WTC11 (cell line): ENCODE results near the gene SHISAL1. TPM values are rescaled to one million over a fixed set of nuclear protein-coding genes. Genes with fewer than 3 reads are reported as not detected.

ENCODE experiments used
- ATAC-seq: fragments of 200-7000 bp; cut with Tn5 transposase; 2 replicates; pipeline ENCODE4 v1.10.0; 2021; ENCODE audit warnings: mild to moderate bottlenecking, moderate library complexity
- CTCF ChIA-PET: fragments of 300-600 bp; sonication (Branson Sonifier 250); formaldehyde crosslinking; loops from one replicate; lab custom pipeline; 2021; ENCODE audit warnings: antibody characterized with exemption; lab: Charles Lee
- POLR2A ChIA-PET: fragments of 350-600 bp; sonication (Branson Sonifier 250); formaldehyde crosslinking; loops from one replicate; lab custom pipeline; 2021; ENCODE audit warnings: antibody characterized with exemption; lab: Charles Lee
- DNase-seq: peaks from one replicate; pipeline ENCODE4 v3.0.0; 2021; ENCODE audit warnings: low spot score
- H3K27ac Mint-ChIP-seq: 2 replicates; pipeline ENCODE4 v1.8.0; 2021; ENCODE audit warnings: mixed read lengths
- H3K27me3 Mint-ChIP-seq: 2 replicates; pipeline ENCODE4 v1.8.0; 2021; ENCODE audit warnings: low read depth, mild to moderate bottlenecking, moderate library complexity, mixed read lengths
- H3K36me3 Mint-ChIP-seq: 2 replicates; pipeline ENCODE4 v1.8.0; 2021; ENCODE audit warnings: mixed read lengths
- H3K4me1 Mint-ChIP-seq: 2 replicates; pipeline ENCODE4 v1.8.0; 2022; ENCODE audit warnings: mixed read lengths
- H3K4me3 Mint-ChIP-seq: 2 replicates; pipeline ENCODE4 v1.8.0; 2021; ENCODE audit warnings: mild to moderate bottlenecking, moderate library complexity, mixed read lengths
- H3K9me3 Mint-ChIP-seq: 2 replicates; pipeline ENCODE4 v1.8.0; 2021; ENCODE audit warnings: mixed read lengths
- ATF1 ChIP-seq: sonication (generic); formaldehyde crosslinking; IDR thresholded peaks from 2 replicates; pipeline ENCODE4 v1.8.1; 2023; ENCODE audit warnings: mild to moderate bottlenecking, moderate library complexity, missing genetic modification reagents
- CREM ChIP-seq: sonication (generic); formaldehyde crosslinking; IDR thresholded peaks from 2 replicates; pipeline ENCODE4 v1.8.1; 2022; ENCODE audit warnings: mild to moderate bottlenecking, missing genetic modification reagents, moderate library complexity
- ETV6 ChIP-seq: sonication (generic); formaldehyde crosslinking; IDR thresholded peaks from 2 replicates; pipeline ENCODE4 v1.8.1; 2022; ENCODE audit warnings: mild to moderate bottlenecking, missing genetic modification reagents
- FOXJ3 ChIP-seq: sonication (generic); formaldehyde crosslinking; IDR thresholded peaks from 2 replicates; pipeline ENCODE4 v1.9.0; 2021; ENCODE audit warnings: missing genetic modification reagents, mild to moderate bottlenecking, borderline replicate concordance
- GRHL2 ChIP-seq: fragments of 250-450 bp; sonication (Bioruptor Pico); IDR thresholded peaks from 2 replicates; pipeline ENCODE4 v1.8.0; 2022; ENCODE audit warnings: mild to moderate bottlenecking, moderate library complexity; ENCODE audit not compliant: insufficient replicate concordance, severe bottlenecking
- IRF2 ChIP-seq: sonication (generic); formaldehyde crosslinking; IDR thresholded peaks from 2 replicates; pipeline ENCODE4 v1.8.0; 2022; ENCODE audit warnings: low read depth, missing genetic modification reagents, borderline replicate concordance
- JAZF1 ChIP-seq: fragments of 250-450 bp; sonication (Bioruptor Pico); IDR thresholded peaks from 2 replicates; pipeline ENCODE4 v1.9.0; 2021; ENCODE audit warnings: moderate library complexity, mild to moderate bottlenecking, inconsistent platforms
- OVOL2 ChIP-seq: fragments of 250-450 bp; sonication (Bioruptor Pico); IDR thresholded peaks from 2 replicates; pipeline ENCODE4 v1.9.0; 2021; ENCODE audit warnings: mild to moderate bottlenecking, borderline replicate concordance
- PRRX2 ChIP-seq: fragments of 250-450 bp; sonication (Bioruptor Pico); IDR thresholded peaks from 2 replicates; pipeline ENCODE4 v1.8.0; 2021; ENCODE audit warnings: mild to moderate bottlenecking
- TEAD4 ChIP-seq: sonication (generic); formaldehyde crosslinking; IDR thresholded peaks from 2 replicates; pipeline ENCODE4 v1.8.0; 2022; ENCODE audit warnings: mild to moderate bottlenecking, missing genetic modification reagents
- TP53 ChIP-seq: sonication (generic); formaldehyde crosslinking; IDR thresholded peaks from 2 replicates; pipeline ENCODE4 v1.8.1; 2023; ENCODE audit warnings: mild to moderate bottlenecking, missing genetic modification reagents
- ZNF138 ChIP-seq: sonication (generic); formaldehyde crosslinking; conservative IDR thresholded peaks from 2 replicates; pipeline ENCODE4 v1.8.1; 2022; ENCODE audit warnings: mild to moderate bottlenecking, moderate library complexity, missing genetic modification reagents
- ZNF219 ChIP-seq: sonication (generic); formaldehyde crosslinking; IDR thresholded peaks from 2 replicates; pipeline ENCODE4 v1.8.0; 2023; ENCODE audit warnings: missing genetic modification reagents, mild to moderate bottlenecking, borderline replicate concordance
- ZNF232 ChIP-seq: sonication (generic); formaldehyde crosslinking; IDR thresholded peaks from 2 replicates; pipeline ENCODE4 v1.8.0; 2022; ENCODE audit warnings: mild to moderate bottlenecking, missing genetic modification reagents
- ZNF671 ChIP-seq: fragments of 250-450 bp; sonication (Bioruptor Pico); IDR thresholded peaks from 2 replicates; pipeline ENCODE4 v1.8.0; 2021; ENCODE audit warnings: mild to moderate bottlenecking
- total RNA-seq: library from RNA; stranded (reverse); gene quantifications from 3 replicates; pipeline ENCODE4 v1.2.3, GENCODE V29; 2021
- TF ChIP-seq, protein P1 (sequence below): sonication (generic); formaldehyde crosslinking; IDR thresholded peaks from 2 replicates; pipeline ENCODE4 v1.8.0; 2023; ENCODE audit warnings: missing genetic modification reagents
- TF ChIP-seq, protein P2 (sequence below): sonication (generic); formaldehyde crosslinking; IDR thresholded peaks from 2 replicates; pipeline ENCODE4 v1.8.1; 2022; ENCODE audit warnings: mild to moderate bottlenecking, missing genetic modification reagents, moderate library complexity, borderline replicate concordance
- TF ChIP-seq, protein P3 (sequence below): sonication (generic); formaldehyde crosslinking; IDR thresholded peaks from 2 replicates; pipeline ENCODE4 v1.8.1; 2023; ENCODE audit warnings: mild to moderate bottlenecking, missing genetic modification reagents
- TF ChIP-seq, protein P4 (sequence below): fragments of 250-450 bp; sonication (Bioruptor Pico); IDR thresholded peaks from 2 replicates; pipeline ENCODE4 v1.9.0; 2021; ENCODE audit warnings: moderate library complexity, mild to moderate bottlenecking, inconsistent platforms, borderline replicate concordance
- TF ChIP-seq, protein P5 (sequence below): sonication (generic); formaldehyde crosslinking; IDR thresholded peaks from 2 replicates; pipeline ENCODE4 v1.8.0; 2022; ENCODE audit warnings: mild to moderate bottlenecking, missing genetic modification reagents
- TF ChIP-seq, protein P6 (sequence below): sonication (generic); formaldehyde crosslinking; IDR thresholded peaks from 2 replicates; pipeline ENCODE4 v1.8.1; 2023; ENCODE audit warnings: mild to moderate bottlenecking, missing genetic modification reagents, borderline replicate concordance

The SHISAL1 gene
- total RNA-seq, 1 experiment from 2014 or later = 2.7 TPM

DNA sequence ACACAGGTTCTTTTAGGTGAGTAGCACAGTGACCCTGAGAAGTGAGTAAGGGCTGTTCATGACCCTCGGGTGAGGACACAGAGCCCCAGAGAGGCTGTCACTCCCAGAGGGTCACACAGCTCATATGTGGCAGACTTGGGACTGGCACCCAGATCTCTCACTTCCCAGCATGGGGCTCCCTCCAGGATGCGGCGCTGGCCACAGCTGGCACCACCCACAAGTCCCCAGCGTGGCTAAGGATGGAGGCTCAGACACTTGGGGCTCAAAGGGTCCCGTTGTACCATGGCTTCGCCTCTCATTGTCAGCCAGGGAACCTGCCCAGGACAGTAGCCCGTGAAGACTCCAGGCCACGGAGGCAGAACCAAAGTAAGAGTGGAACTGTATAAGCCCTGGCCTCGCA, 6.0 kb upstream of the SHISAL1 start (continued):
- TF ChIP-seq, protein P1, sequence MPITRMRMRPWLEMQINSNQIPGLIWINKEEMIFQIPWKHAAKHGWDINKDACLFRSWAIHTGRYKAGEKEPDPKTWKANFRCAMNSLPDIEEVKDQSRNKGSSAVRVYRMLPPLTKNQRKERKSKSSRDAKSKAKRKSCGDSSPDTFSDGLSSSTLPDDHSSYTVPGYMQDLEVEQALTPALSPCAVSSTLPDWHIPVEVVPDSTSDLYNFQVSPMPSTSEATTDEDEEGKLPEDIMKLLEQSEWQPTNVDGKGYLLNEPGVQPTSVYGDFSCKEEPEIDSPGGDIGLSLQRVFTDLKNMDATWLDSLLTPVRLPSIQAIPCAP (CRISPR knock-in tag) = no peak
- TF ChIP-seq PRRX2 (CRISPR knock-in tag) = no peak
- no peak for TF ChIP-seq GRHL2
- no peak for TF ChIP-seq TP53 (CRISPR knock-in tag)
- TF ChIP-seq OVOL2 (CRISPR knock-in tag) = no peak
- TF ChIP-seq, protein P2, sequence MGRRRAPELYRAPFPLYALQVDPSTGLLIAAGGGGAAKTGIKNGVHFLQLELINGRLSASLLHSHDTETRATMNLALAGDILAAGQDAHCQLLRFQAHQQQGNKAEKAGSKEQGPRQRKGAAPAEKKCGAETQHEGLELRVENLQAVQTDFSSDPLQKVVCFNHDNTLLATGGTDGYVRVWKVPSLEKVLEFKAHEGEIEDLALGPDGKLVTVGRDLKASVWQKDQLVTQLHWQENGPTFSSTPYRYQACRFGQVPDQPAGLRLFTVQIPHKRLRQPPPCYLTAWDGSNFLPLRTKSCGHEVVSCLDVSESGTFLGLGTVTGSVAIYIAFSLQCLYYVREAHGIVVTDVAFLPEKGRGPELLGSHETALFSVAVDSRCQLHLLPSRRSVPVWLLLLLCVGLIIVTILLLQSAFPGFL = no peak
- TF ChIP-seq, protein P3, sequence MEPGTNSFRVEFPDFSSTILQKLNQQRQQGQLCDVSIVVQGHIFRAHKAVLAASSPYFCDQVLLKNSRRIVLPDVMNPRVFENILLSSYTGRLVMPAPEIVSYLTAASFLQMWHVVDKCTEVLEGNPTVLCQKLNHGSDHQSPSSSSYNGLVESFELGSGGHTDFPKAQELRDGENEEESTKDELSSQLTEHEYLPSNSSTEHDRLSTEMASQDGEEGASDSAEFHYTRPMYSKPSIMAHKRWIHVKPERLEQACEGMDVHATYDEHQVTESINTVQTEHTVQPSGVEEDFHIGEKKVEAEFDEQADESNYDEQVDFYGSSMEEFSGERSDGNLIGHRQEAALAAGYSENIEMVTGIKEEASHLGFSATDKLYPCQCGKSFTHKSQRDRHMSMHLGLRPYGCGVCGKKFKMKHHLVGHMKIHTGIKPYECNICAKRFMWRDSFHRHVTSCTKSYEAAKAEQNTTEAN (CRISPR knock-in tag) = no peak
- TF ChIP-seq IRF2 (CRISPR knock-in tag) = no peak
- TF ChIP-seq, all 79 proteins: peak for 0

DNA sequence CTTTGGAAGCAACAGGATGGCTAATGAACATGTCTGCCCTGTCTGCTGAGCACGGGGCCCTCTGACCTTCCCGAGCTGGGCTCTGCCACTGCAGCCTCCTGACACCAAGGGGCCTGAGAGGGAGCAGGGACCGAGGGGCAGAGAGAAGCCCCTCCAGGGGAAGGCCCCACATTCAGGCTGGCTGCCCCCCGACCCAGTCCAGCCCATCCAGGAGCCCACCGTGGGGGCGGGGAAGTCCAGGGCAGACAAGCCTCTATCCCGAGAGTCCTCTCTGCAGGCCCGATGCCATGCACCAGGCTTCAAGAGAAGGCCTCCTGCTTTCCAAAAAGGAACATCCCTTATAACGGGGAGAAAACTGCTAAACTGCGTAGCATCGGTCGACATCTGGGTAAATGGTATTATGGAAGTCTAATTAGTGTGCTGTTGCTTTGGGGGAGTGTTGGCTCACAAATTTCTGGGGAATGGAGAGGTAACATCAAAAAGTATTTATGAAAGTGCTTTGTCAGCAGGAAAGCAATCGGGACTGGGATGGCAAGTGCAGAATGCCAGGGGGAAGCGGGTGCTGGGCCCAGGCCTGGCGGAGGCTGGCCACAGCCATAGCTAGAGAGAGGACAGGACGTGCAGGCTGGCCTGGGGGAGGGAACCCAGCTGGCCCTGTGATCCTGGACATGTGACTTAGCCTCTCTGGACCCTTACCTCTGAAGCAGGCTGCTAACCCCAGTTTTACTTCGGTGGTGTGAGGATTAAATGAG, 5.3 kb upstream of the SHISAL1 start:
- no peak for TF ChIP-seq FOXJ3 (CRISPR knock-in tag)
- no peak for TF ChIP-seq TEAD4 (CRISPR knock-in tag)
- TF ChIP-seq, protein P4, sequence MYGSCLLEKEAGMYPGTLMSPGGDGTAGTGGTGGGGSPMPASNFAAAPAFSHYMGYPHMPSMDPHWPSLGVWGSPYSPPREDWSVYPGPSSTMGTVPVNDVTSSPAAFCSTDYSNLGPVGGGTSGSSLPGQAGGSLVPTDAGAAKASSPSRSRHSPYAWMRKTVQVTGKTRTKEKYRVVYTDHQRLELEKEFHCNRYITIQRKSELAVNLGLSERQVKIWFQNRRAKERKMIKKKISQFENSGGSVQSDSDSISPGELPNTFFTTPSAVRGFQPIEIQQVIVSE (CRISPR knock-in tag) = no peak
- H3K27ac Mint-ChIP-seq = peak overlapping the region; percentile 53; the same call in 1 of the 2 replicates
- DNase-seq (no peak), ATAC-seq (no peak)
- H3K9me3 Mint-ChIP-seq = no peaks in the 10 kb centered on the region
- H3K4me1 Mint-ChIP-seq = no peaks in the 10 kb centered on the region
- ChIA-PET CTCF (interaction anchor here (1.3 to 2.0 kb wide), 2 partner anchors 8 to 126 kb away, joined by 4 to 5 read pairs; no protein-coding TSS in a partner anchor), POLR2A (no interaction called here)
- H3K4me3 Mint-ChIP-seq = no peak overlapping the region
- no peaks in the 10 kb centered on the region for H3K27me3 Mint-ChIP-seq
- H3K36me3 Mint-ChIP-seq = no peaks in the 10 kb centered on the region

DNA sequence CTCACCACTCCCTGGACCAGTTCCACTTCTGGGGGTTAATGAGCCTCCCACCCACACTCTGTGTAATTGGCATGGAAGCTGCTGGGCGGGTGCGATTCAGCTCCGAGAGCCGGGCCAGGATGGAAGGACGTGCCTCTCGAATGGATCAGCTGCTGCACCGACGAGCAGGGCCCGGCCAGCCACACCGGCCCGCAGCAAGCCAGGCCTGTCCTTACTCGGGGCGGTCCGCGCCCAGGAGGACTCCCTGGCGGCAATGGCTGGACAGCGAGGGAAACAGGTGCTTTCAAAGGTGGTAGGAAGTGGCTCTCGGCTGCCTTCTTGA, 4.3 kb upstream of the SHISAL1 start:
- DNase-seq (no peak), ATAC-seq (no peak)
- Mint-ChIP-seq H3K9me3 (no peaks in the 10 kb centered on the region), H3K27me3 (no peaks in the 10 kb centered on the region), H3K36me3 (no peaks in the 10 kb centered on the region), H3K4me3 (no peak overlapping the region), H3K27ac (no peak overlapping the region), H3K4me1 (no peaks in the 10 kb centered on the region)
- CTCF ChIA-PET = interaction anchor here (1.0 to 2.0 kb wide), 3 partner anchors 9 to 127 kb away, joined by 3 to 5 read pairs (median 4); no protein-coding TSS in a partner anchor
- POLR2A ChIA-PET = no interaction called here
- TF ChIP-seq JAZF1 (CRISPR knock-in tag) (no peak), ZNF138 (CRISPR knock-in tag) (no peak), ZNF232 (CRISPR knock-in tag) (no peak), CREM (no peak), ZNF671 (CRISPR knock-in tag) (no peak), GRHL2 (no peak), ZNF219 (CRISPR knock-in tag) (no peak), ATF1 (CRISPR knock-in tag) (no peak), TEAD4 (CRISPR knock-in tag) (no peak), ETV6 (CRISPR knock-in tag) (no peak)
- TF ChIP-seq, protein P3 (CRISPR knock-in tag) = no peak
- TF ChIP-seq, protein P5, sequence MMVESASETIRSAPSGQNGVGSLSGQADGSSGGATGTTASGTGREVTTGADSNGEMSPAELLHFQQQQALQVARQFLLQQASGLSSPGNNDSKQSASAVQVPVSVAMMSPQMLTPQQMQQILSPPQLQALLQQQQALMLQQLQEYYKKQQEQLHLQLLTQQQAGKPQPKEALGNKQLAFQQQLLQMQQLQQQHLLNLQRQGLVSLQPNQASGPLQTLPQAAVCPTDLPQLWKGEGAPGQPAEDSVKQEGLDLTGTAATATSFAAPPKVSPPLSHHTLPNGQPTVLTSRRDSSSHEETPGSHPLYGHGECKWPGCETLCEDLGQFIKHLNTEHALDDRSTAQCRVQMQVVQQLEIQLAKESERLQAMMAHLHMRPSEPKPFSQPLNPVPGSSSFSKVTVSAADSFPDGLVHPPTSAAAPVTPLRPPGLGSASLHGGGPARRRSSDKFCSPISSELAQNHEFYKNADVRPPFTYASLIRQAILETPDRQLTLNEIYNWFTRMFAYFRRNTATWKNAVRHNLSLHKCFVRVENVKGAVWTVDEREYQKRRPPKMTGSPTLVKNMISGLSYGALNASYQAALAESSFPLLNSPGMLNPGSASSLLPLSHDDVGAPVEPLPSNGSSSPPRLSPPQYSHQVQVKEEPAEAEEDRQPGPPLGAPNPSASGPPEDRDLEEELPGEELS (CRISPR knock-in tag) = no peak
- TF ChIP-seq, protein P6, sequence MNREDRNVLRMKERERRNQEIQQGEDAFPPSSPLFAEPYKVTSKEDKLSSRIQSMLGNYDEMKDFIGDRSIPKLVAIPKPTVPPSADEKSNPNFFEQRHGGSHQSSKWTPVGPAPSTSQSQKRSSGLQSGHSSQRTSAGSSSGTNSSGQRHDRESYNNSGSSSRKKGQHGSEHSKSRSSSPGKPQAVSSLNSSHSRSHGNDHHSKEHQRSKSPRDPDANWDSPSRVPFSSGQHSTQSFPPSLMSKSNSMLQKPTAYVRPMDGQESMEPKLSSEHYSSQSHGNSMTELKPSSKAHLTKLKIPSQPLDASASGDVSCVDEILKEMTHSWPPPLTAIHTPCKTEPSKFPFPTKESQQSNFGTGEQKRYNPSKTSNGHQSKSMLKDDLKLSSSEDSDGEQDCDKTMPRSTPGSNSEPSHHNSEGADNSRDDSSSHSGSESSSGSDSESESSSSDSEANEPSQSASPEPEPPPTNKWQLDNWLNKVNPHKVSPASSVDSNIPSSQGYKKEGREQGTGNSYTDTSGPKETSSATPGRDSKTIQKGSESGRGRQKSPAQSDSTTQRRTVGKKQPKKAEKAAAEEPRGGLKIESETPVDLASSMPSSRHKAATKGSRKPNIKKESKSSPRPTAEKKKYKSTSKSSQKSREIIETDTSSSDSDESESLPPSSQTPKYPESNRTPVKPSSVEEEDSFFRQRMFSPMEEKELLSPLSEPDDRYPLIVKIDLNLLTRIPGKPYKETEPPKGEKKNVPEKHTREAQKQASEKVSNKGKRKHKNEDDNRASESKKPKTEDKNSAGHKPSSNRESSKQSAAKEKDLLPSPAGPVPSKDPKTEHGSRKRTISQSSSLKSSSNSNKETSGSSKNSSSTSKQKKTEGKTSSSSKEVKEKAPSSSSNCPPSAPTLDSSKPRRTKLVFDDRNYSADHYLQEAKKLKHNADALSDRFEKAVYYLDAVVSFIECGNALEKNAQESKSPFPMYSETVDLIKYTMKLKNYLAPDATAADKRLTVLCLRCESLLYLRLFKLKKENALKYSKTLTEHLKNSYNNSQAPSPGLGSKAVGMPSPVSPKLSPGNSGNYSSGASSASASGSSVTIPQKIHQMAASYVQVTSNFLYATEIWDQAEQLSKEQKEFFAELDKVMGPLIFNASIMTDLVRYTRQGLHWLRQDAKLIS = no peak
